Measurements from ENCODE around the gene UHRF1. TPM values are rescaled to one million over a fixed set of nuclear protein-coding genes. Genes with fewer than 3 reads are reported as not detected.

UHRF1 gene
- polyA plus RNA-seq, 1 donor (not counting 4 experiments of a cell fraction or from before 2014, with no cell fraction given) = 9.7 TPM

DNA sequence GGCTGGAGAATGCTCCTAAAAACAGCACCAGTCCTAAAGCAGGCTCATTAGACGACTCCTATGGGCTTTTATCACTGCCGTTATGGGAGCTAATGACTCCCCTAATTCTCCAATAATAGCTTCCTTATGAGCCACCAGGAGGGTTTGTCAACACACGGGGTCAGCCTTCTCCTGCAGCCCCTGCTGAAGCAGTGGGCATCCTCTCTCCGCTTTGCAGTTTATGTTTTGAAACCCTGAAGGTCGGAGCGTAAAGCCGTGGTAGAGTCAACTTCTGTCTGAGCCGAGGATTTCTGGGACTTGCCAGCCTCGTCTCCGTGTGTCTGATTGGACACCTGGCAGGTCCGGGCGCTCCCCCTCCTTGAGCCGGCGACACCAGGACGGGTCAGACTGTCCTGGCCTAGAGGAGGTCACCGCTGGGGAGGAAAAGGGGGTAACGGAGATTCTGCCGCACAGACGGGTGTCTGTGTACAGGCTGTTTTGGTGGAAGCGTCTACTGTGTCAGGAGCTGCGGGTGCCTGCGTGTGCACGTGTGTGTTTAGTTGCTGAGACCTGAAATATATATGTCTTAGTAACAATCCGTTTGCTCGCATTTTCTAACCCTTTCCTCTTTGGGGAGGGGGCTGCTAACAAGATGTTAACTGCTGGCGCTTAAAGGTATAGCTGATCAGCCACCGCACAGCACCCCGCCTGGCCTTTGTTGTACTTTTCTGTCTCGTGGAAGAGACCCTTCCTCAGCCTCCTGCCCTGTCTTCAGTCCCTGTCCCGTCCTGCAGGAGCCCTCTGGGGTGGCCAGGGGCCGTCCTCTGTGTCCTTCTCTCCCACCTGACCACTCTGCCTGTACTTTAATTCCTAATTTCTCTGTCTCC is 61.5 kb downstream of the UHRF1 start:
- FAIRE-seq = no peak
- H4K20me1 ChIP-seq (ENCODE audit: control insufficient read depth, extremely low read depth, insufficient read depth, low read length) = peaks cover 10% of the 10 kb centered on the region
- H2AFZ ChIP-seq (ENCODE audit: control insufficient read depth, low read length) = peak overlapping the region; percentile 29
- H3K9me3 ChIP-seq (ENCODE audit: control insufficient read depth, low read depth, low read length) = no peaks in the 10 kb centered on the region
- no peaks in the 10 kb centered on the region for H3K36me3 ChIP-seq (ENCODE audit: control insufficient read depth in 2 of 2, extremely low read depth in 1 of 2, insufficient read depth in 2 of 2, low read length in 2 of 2)
- no peak for DNase-seq (ENCODE audit: low read depth, low spot score)
- peak overlapping the region; percentile 100 for H3K4me2 ChIP-seq (ENCODE audit: control insufficient read depth, extremely low read depth, insufficient read depth, low read depth, low read length)
- no peak for TF ChIP-seq EZH2 (IDR thresholded peaks at IDR 0.05; ENCODE audit: low read length)
- TF ChIP-seq, protein P1, sequence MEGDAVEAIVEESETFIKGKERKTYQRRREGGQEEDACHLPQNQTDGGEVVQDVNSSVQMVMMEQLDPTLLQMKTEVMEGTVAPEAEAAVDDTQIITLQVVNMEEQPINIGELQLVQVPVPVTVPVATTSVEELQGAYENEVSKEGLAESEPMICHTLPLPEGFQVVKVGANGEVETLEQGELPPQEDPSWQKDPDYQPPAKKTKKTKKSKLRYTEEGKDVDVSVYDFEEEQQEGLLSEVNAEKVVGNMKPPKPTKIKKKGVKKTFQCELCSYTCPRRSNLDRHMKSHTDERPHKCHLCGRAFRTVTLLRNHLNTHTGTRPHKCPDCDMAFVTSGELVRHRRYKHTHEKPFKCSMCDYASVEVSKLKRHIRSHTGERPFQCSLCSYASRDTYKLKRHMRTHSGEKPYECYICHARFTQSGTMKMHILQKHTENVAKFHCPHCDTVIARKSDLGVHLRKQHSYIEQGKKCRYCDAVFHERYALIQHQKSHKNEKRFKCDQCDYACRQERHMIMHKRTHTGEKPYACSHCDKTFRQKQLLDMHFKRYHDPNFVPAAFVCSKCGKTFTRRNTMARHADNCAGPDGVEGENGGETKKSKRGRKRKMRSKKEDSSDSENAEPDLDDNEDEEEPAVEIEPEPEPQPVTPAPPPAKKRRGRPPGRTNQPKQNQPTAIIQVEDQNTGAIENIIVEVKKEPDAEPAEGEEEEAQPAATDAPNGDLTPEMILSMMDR (optimal IDR thresholded peaks at IDR 0.05 in 1 of 3, IDR thresholded peaks at IDR 0.05 in 1 of 3, conservative IDR thresholded peaks at IDR 0.05 in 1 of 3; ENCODE audit: extremely low read depth in 1 of 3, insufficient read depth in 2 of 3, low read length in 3 of 3) = no peak
- peak overlapping the region; percentile 62 for H3K27ac ChIP-seq (ENCODE audit: control insufficient read depth, insufficient read depth, low read length)
- H3K4me1 ChIP-seq (ENCODE audit: control insufficient read depth, extremely low read depth, insufficient read depth, low read length) = peaks cover 45% of the 10 kb centered on the region
- H3K79me2 ChIP-seq (ENCODE audit: control insufficient read depth, insufficient read depth, low read length) = peaks cover 56% of the 10 kb centered on the region
- H3K9me1 ChIP-seq (ENCODE audit: control insufficient read depth, extremely low read depth, insufficient read depth, low read length) = peaks cover 5% of the 10 kb centered on the region
- no peaks in the 10 kb centered on the region for H3K27me3 ChIP-seq (ENCODE audit: control insufficient read depth, extremely low read depth, insufficient read depth, low read length)
- peak overlapping the region; percentile 73 to 90 (median 85) for H3K4me3 ChIP-seq (ENCODE audit: control insufficient read depth in 2 of 3, extremely low read depth in 1 of 3, insufficient read depth in 2 of 3, low read depth in 1 of 3, low read length in 3 of 3)
- dilution Hi-C loops (cut with MboI; ENCODE audit: extremely low pct_ligation_motif_present, low sequenced_read_pairs) = no loop called here
- H3K9ac ChIP-seq (ENCODE audit: control insufficient read depth, extremely low read depth, insufficient read depth, low read length) = peak overlapping the region; percentile 75

GRCh38 chr19:4971424-4971793 is 62.1 kb downstream of the UHRF1 start:
- peak overlapping the region; percentile 100 for H3K4me2 ChIP-seq (ENCODE audit: control insufficient read depth, extremely low read depth, insufficient read depth, low read depth, low read length)
- peak overlapping the region; percentile 75 for H3K9ac ChIP-seq (ENCODE audit: control insufficient read depth, extremely low read depth, insufficient read depth, low read length)
- peaks cover 58% of the 10 kb centered on the region for H3K79me2 ChIP-seq (ENCODE audit: control insufficient read depth, insufficient read depth, low read length)
- H3K27me3 ChIP-seq (ENCODE audit: control insufficient read depth, extremely low read depth, insufficient read depth, low read length) = no peaks in the 10 kb centered on the region
- H3K9me1 ChIP-seq (ENCODE audit: control insufficient read depth, extremely low read depth, insufficient read depth, low read length) = peaks cover 5% of the 10 kb centered on the region
- H3K4me3 ChIP-seq (ENCODE audit: control insufficient read depth in 2 of 3, extremely low read depth in 1 of 3, insufficient read depth in 2 of 3, low read depth in 1 of 3, low read length in 3 of 3) = peak overlapping the region; percentile 73 to 90 (median 85)
- peaks cover 10% of the 10 kb centered on the region for H4K20me1 ChIP-seq (ENCODE audit: control insufficient read depth, extremely low read depth, insufficient read depth, low read length)
- no peak overlapping the region for H2AFZ ChIP-seq (ENCODE audit: control insufficient read depth, low read length)
- FAIRE-seq = no peak
- no peak for TF ChIP-seq EZH2 (IDR thresholded peaks at IDR 0.05; ENCODE audit: low read length)
- TF ChIP-seq, protein P1 (optimal IDR thresholded peaks at IDR 0.05 in 1 of 3, IDR thresholded peaks at IDR 0.05 in 1 of 3, conservative IDR thresholded peaks at IDR 0.05 in 1 of 3; ENCODE audit: extremely low read depth in 1 of 3, insufficient read depth in 2 of 3, low read length in 3 of 3) = no peak
- peak overlapping the region; percentile 62 for H3K27ac ChIP-seq (ENCODE audit: control insufficient read depth, insufficient read depth, low read length)
- H3K9me3 ChIP-seq (ENCODE audit: control insufficient read depth, low read depth, low read length) = no peaks in the 10 kb centered on the region
- no peaks in the 10 kb centered on the region for H3K36me3 ChIP-seq (ENCODE audit: control insufficient read depth in 2 of 2, extremely low read depth in 1 of 2, insufficient read depth in 2 of 2, low read length in 2 of 2)
- peaks cover 49% of the 10 kb centered on the region for H3K4me1 ChIP-seq (ENCODE audit: control insufficient read depth, extremely low read depth, insufficient read depth, low read length)
- dilution Hi-C loops (cut with MboI; ENCODE audit: extremely low pct_ligation_motif_present, low sequenced_read_pairs) = no loop called here
- no peak for DNase-seq (ENCODE audit: low read depth, low spot score)

Measured in keratinocyte (primary cell).